Stimulated activated CD4-positive, alpha-beta T cell treated with anti-CD3 and anti-CD28 coated beads, TNF-alpha, amount 100 ng/mL, for 48 hours (primary cell): ENCODE measurements around the gene TMEM234.
"Not testable (repeated sequence)": the region's sequence is repeated elsewhere in the genome, so short reads cannot be mapped to it uniquely, and the experiment has no call there.

Experiments
- DNase-seq, 3 donors: peaks; one replicate each; pipeline ENCODE4 v3.0.0-alpha.2; 2020; ENCODE audit warnings: low read depth in 3 of 3

Gene TMEM234

DNA sequence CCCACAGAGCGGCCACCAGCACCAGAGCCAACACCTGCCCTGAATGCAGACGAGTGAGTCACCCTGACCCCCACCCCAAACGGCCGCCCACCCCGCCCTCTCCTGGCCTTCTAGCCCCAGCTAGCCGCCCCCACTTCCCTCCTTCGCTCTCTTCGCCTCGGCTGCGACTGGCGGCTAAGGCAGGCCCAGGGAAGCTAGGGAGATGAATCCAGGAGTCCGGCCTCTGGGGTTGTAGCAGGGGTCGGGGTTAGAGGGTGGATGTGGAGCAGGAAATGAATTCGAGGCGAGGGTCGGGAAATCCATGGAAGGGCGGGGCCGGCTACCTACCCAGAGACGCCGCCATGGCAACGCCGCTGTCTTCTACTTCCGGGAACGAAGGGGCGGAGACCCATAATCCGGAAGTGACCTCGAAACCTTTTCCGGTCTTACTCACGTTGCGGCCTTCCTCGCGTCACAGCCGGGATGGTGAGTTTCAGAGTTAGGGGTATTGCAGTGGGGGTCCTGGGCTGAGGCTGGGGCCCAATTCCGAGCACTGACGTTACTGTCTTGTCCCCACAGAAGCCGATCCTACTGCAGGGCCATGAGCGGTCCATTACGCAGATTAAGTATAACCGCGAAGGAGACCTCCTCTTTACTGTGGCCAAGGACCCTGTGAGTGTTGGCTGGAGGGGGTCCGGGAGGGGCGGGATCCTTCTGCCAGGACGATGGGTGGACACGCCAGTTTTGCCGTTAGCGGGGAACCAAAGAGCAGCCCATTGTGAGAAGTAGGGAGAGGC, at the start of gene TMEM234, which contains the start of gene EIF3I:
TMEM234 (minus strand) TSS at position 374 of the 776 bp plus-strand sequence; CDS start at position 343, 31 bp downstream.
EIF3I (plus strand) TSS at position 428 of the 776 bp plus-strand sequence; CDS start at position 463, 35 bp downstream.
- peak; percentile 74 to 88 (median 85) for DNase-seq

DNA sequence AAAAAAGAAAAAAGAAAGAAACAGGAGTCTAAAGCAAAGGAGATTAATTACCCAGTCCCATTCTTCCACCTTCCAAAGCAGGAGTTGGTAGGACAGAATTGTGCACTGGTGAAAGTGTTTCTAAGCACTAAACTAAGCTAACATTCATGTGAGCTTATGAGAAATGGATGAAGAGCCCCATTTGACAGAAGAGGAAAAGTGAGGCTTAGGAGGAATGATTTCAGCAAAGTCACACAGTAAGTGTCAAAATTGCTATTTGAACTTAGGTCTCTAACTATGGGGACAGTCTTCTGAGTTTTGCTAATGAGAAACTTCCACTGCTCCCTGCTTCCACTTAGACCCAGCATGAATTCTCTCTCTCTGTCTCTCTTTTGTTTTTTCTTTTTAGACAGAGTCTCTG, 47.6 kb upstream of the TMEM234 start:
- no peak for DNase-seq

DNA sequence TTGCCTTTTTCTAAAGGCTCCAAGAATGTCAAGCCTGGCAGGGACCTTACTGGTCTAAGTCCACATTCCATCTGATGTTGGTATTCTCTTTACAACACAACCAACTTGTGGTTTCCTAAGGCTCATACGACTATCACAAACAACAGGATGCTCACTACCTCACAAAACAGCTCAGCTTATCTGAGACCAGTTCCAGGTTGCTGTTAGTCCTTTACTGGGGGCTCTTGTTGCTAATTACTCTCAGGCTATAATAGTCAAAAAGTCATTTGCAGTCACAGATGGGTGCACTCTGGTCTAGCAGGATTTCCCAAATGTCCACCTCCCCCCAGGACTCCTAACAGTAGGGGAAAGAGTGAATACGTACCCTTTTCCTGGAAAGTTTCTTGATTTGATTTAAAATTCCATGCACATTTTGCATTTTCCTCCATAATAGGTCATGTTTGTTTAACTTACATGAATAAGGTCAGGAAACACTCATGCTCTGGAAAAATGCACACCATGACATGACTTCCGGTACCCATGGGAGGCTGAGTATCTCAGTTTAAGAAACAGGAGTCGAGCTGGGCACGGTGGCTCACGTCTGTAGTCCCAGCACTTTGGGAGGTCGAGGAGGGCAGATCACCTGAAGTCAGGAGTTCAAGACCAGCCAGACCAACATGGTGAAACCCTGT, 44.9 kb upstream of the TMEM234 start:
- DNase-seq = no peak

DNA sequence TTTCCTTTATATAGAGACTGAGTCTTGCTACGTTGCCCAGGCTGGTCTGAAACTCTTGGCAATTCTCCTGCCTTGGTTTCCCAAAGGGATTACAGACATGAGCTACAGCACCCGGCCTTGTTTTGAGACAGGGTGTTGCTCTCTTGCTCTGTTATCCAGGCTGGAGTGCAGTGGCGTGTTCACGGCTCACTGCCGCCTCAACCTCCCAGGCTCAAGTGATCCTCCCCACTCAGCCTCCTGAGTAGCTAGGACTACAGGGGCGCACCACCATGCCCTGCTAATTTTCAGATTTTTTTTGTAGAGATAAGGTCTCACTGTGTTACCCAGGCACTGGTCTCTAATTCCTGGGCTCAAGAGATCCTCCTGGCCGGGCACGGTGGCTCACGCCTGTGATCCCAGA, 43.7 kb upstream of the TMEM234 start:
- no peak for DNase-seq

DNA sequence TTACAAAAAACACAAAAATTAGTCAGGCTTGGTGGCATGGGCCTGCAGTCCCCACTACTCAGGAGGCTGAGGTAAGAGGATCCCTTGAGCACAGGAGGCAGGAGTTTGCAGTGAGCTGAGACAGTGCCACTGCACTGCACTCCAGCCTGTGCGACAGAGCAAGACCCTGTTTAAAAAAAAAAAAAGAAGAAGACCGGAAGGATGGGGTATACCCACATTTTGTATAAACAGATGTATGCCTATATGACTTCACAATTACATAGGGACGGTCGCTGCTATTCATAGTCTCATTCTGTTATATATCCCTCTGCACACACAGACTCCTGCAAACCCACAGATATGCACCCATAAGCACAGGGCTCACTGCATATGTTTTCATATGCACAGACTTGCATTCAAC, 41.6 kb upstream of the TMEM234 start:
- no peak for DNase-seq

DNA sequence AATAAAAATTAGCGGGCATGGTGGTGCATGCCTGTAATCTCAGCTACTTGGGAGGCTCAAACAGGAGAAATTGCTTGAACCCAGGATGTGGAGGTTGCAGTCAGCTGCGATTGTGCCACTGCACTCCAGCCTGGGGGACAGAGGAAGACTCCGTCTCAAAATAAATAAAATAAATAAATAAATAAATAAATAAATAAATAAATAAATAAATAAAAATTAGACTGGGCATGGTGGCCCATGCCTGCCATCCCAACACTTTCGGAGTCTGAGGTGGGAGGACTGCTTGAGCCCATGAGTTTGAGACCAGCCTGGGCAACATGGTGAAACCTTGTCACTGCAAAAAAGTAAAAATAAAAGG, 41.1 kb upstream of the TMEM234 start:
- not testable (repeated sequence) for DNase-seq

DNA sequence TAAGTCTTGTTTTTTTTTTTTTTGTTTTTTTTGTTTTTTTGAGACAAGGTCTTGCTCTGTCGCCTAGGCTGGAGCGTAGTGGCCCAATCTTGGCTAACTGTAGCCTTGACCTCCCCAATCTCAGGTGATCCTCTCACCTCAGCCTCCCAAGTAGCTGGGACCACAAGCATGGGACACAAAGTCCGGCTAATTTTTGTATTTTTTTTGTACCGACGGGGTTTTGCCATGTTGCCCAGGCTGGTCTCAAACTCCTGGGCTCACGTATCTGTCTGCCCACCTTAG, 35.0 kb upstream of the TMEM234 start:
- no peak for DNase-seq

DNA sequence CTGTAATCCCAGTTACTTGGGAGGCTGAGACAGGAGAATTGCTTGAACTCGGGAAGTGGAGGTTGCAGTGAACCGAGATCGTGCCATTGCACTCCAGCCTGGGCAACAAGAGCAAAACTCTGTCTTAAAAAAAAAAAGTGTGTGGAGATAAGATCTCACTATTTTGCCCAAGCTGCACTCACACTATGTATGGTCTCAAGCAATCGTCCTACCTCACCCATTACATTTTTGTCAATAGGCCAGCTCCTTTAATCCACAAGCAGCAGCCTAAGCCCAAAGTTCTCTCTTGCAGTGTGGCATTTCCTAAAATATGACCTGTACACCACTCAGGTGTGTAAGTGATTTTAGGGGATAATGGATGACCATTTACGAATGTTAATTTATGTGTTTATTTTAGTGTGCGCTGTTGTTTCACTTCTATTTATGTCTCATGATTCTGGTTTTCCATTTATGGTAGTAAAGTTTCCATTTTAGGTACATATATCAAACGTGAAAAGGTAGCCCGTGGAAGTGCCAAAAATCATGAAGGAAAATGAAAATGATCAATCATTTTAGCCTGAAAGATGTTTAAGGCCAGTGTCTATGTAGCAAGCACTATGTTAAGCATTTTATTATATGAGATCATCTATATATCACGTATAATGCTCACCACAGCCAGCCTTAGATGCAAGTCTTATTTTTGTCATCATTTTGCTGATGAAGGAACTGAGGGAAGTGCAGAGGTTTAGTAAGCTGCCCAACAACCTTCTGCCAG, 34.5 kb upstream of the TMEM234 start:
- DNase-seq = no peak

DNA sequence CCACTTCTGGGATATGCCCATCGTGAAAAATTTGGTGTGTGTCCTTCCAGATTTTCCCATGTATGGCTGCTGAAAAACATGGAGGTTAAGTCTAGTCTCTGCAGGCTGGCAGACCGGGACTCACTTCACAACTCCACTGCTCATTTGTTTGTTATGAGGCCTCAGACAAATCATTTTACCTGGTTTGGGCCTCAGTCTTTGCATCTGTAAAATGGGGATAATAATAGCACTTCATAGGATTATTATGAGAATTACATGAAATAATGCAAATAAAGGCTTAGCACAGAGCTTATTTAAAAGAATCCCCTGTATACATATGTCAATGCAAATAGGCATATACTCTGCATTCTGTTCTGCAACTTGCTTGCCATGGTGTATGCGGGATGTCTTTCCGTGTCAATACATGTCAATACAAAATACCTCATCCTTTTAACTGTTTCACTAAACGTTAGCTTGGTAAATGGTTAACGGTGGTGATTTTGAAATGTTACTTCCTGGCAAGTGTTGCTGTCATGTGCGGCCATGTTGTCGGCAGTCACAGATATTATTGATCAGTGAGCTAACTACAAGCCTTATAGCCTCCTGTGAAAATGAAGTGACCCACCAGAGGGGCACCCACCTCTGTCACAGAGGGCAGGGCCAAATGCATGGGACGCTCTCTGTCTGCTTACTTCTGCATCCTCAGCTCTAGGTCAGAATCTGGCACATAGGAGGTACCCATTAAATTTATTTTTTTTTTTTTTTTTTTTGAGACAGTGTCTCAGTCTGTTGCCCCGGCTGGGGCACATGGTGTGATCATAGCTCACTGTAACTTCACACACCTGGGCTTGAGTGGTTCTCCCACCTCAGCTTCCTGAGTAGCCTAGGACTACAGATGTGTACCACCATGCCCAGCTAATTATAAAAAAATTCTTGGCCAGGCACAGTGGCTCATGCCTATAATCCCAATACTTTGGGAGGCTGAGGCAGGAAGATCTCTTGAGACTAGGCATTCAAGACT, 33.2 kb upstream of the TMEM234 start:
- no peak for DNase-seq

DNA sequence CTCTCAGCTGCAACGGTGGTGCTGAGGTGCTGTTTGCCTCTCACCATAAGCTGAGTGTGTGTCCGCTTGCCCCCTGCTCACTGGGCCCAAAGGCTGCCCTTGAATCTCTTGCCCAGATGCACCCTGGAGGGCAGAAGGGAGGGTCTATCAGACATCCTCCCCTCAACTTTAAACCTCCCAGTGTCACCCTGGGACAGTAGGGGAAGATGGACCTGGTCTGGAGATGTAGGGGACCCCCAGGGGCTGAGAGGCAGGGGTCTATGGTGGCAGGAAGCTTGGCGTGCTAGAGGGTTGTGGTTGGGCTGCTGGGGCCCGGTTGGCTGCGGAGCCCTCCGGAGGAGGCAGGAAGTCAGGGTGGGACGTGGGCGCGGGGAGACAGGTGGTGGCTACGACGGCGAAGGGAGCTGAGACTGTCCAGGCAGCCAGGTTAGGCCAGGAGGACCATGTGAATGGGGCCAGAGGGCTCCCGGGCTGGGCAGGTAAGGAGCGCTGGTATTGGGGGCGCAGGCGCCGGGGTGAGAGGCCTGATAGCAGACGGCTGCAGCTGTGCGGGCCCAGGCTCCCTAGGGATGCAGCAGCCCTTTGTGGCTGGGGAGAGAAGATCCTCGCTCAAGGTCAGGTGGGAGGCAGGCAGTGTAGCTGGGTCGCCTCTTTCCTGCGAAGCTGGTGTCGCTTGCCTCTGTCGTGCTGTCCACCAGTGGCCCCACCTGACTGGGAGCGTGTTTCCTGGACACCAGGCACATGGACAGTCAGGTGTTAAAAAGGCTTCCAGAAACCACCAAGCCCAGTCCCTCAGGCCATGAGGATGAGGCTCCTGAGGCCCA, 29.0 kb upstream of the TMEM234 start, which contains the start of gene LCK:
LCK (plus strand) TSS at position 373 of the 824 bp plus-strand sequence. CDS start 23,065 bp downstream, outside the sequence.
- DNase-seq = peak in 2 of 3 donors; percentile 53 to 61

DNA sequence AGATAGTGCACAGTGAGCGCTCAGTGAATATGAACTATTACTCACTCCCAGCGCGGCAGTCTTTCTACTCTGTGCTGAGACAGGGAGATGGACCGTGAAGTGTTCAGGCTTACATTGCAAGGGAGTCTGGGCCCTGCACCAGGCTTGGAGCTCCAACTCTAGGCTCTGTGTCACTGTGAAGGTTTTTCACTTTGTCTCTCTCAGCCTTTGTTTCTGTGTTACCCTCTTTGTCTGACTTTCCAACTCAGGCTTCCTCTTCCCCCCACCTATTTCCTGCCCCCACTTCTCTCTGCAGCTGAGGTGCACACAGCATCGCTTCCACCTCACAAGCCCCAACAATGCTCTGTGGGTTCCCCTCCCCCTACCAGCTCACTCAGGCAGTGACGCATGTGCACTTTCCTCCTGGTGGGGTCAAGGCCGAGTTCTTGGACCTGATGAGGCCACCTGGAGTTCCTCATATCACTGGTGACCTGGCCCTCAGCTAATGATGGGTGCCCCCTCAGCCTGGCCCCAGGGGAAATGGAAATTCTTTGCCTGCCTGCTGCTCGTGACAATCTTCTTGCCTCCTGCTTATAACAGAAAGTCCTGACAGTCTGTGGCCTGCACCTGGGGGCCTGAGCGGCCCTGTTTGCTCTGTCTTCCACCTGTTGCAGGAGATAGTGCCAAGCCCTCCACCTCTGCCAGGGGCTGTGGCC, 27.8 kb upstream of the TMEM234 start:
- DNase-seq = peak; percentile 49 to 74 (median 70)

DNA sequence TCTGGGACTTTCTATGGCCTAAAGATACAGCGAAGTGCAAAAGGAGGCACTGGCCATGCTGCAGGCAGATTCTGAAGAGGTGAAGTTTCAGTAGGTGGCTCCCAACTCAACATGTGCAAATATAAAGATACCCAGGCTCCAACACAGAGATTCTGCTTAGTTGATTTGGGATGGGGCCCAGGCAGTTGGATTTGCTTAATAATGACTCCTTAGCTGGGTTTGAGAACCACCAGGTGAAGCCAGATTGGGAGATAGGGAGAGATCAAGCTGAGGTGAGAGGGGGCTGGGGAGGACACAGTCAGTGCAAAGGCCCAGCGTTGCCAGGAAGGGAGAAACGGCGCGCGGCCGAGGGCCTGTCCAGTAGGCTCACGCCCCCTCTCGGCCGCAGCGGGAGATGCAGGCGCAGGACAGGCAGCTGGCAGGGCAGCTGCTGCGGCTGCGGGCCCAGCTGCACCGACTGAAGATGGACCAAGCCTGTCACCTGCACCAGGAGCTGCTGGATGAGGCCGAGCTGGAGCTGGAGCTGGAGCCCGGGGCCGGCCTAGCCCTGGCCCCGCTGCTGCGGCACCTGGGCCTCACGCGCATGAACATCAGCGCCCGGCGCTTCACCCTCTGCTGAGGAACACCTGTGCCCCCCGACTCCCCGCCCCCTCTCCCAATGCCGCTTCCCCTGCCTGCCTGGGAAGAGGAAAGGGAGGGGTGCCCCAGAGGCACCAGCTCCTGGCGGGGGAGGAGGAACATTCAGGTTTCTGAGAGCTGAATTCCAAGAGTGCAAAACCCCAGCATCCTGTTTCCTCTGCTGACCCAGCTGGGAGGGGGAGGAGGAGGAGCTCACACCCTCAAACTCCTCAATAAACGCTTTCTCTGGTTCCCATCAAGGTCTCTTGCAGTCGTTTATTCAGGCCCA, 26.1 kb upstream of the TMEM234 start:
- DNase-seq = peak; percentile 71 to 82 (median 76)

DNA sequence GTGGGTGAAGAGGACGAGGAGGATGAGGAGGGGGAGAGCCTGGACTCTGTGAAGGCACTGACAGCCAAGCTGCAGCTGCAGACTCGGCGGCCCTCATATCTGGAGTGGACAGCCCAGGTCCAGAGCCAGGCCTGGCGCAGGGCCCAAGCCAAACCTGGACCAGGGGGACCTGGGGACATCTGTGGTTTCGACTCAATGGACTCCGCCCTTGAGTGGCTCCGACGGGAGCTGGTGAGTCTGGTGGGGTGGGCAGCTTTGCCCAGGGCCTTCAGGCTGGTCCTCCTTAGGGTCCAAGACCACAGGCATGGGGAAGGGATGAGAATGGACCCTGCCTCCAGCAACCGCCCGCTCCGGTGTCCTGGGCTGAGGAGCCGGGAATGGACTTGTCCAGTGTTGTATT, 25.3 kb upstream of the TMEM234 start:
- DNase-seq = no peak

DNA sequence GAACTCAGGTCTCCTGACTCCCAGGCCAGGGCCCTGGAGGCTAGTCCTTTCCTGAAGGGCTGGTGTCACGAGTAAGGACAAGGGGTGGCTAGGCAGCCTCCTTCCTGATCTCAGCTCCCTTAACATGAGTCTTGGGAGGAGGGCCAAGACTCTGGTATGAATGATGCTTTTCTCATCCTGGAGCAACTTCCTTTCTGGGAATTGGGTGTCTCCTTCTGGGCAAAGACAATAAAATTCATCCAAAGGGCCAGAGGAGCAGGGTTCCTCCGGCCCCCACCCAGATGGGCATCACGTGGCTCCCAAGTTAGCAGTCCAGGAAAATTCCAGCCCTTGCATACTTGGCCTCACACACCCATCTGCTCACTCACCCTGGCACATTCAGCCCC, 24.7 kb upstream of the TMEM234 start, which contains the start of gene FAM167B:
FAM167B (plus strand) TSS at position 335 of the 386 bp plus-strand sequence. CDS start 200 bp downstream, outside the sequence.
- DNase-seq = no peak

DNA sequence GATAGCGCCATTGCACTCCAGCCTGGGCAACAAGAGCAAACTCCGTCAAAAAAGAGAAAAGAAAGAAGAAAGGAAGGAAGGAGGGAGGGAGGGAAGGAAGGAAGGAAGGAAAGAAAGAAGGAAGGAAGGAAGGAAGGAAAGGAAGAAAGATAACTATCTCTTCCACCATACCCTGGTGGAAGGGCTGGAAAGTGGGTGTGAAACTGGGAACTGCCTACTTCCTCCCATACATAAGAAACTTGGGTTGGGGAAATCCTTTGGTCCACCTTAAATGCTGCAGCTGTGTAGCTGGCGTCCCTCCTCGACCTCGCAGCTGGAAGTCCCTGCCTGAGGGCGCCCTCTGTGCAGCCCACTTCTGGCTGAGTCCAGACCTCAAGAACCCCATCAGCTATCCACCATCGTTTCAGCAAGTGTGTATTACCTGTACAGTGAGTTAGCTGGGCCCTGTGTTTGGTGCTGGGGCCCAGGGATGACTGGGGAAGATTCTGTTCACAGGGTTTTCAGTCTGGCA, 20.2 kb upstream of the TMEM234 start:
- no peak for DNase-seq

DNA sequence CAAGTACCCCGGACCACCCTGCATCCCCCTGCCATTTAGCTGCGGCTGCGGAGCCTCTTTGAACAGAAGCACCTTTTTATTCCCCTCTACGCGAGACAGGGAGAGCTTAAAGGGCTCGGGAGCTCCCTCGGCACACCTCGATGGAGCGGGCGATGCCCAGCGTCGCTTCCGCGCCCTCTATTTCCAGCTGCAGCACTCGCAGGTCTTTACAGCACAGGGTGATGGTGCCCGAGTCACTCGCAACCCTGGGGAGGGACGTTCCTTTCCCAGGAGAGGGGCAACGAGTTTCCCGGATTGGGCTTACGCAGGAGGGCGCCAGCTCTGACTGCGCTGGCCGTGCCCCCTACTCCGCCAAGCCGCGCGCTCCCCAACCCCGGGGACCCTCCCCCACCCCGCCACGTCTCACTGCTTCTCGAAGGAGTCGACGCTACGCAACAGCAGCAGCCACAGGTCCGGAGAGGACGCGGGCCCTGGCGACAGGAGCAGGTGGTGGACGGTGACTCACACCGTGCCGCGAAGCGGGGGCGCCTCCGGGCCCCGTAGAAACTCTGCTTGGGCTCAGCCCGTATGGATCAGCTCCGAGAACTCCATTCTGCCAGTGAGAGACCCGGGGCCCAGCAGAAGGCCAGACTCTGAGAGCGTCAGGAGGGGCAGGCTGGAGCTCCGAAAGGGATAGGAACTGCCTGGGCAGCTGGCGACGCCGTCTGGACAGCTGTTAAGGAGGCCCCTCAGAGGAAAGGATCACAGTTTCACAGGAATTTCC, 19.0 kb upstream of the TMEM234 start:
- no peak for DNase-seq

DNA sequence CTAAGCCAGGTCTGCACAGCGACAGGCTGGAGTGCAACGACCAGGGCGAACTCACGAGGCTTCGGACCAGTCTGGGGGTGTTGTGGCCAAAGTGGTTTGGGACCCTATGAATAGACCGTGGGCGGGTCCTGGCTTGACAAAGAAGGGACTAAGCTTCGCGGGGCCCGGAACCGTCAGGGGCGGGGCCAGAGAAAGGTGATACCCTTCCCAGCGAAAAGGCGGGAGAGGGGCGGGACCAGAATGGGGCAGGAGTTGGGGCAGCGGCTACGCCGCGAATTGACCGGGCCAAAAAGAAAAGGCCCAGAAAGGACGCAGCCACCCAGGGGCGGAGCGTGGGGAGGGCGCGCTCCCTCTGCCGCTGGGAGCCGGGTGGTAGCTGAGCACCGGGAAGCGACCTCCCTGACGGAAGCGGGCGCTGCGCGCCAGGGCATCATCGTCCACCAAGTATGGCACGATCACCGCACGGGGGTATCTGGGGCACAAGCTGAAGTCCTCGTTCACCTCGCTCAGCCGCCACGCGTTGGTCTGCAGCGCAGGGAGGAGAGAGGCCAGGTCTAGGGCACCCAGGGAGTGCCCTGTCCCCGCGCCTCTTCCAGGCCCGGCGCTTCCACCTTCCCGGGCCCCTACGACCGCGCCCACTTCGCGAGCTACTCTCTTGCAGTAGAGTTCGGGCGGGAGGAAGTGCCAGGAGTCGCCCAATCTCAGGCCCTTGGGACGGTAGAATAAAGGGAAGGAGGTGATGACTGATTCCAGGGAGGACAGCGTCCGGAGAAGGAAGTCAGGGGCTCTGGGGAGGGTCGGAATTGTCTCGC, 18.2 kb upstream of the TMEM234 start:
- no peak for DNase-seq
